GM23248 (cell line): ENCODE measurements around the gene RUFY2.

Experiments used
- EZH2 ChIP-seq: fragments of 200-600 bp; sonication (generic); IDR thresholded peaks from 2 replicates; pipeline ENCODE4 v1.6.1; 2018; ENCODE audit warnings: antibody characterized with exemption, mild to moderate bottlenecking; ENCODE audit not compliant: insufficient read depth, poor library complexity, severe bottlenecking
- EZH2phosphoT487 ChIP-seq: fragments of 200-600 bp; sonication (generic); IDR thresholded peaks from 2 replicates; pipeline ENCODE4 v1.6.1; 2018; ENCODE audit warnings: antibody characterized with exemption, moderate library complexity, mild to moderate bottlenecking, low read depth; ENCODE audit not compliant: insufficient read depth

- TF ChIP-seq EZH2phosphoT487, result no peak
- no peak for TF ChIP-seq EZH2
These were observed at the start of gene RUFY2 for GRCh38 chr10:68406815-68407548.
